GM21528 (cell line): Measurements from ENCODE around the gene TBC1D1.

ENCODE experiments used
- ATAC-seq: cut with Tn5 transposase; IDR thresholded peaks from one replicate; pipeline ENCODE4 v1.9.1; 2021; ENCODE audit warnings: mild to moderate bottlenecking, moderate library complexity; ENCODE audit not compliant: unreplicated experiment, low FRiP score

The TBC1D1 gene

DNA sequence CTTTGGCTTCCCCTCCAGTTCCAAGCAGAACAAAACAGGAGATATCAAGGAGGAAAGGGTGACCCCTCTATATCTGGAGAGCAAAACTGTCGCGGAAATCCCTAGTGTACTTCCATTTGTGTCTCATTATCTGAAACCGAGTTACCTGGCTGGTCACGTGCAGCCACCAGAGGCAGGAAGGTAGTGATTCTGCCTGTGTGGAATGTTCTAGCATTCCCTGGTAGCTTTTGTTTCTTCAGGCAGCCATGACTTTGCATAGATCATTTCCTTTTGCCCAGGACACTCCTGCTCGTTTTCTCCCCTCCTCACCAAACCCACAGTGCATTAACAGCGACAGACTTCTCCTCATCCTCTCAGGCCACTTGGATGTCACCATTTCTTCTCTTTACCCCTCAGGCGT is 177.2 kb downstream of the TBC1D1 start:
- no peak for ATAC-seq

DNA sequence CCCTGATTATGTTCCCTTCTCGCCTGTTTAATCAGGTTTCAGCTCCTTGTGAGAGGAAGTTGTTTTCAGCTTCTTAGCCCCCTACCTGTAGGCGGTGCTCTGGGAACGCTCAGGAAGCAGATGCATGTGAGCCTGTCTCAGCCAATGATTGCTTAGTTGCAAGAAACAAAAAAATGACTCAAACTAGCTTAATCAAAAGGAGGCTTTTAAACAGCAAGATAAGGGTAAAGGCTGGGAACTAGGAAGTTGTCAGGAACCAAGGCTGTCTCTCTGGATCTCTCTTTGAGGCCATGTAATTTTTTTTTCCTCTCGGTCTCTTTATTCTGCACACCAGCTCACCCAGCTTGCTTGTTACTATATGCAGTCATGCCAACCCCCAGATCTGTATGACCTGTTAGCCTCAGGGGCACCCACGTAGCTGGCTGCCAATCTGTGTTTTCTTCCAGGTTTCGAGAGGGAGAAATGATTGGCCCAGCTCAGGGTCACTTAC is 178.4 kb downstream of the TBC1D1 start:
- ATAC-seq: no peak

DNA sequence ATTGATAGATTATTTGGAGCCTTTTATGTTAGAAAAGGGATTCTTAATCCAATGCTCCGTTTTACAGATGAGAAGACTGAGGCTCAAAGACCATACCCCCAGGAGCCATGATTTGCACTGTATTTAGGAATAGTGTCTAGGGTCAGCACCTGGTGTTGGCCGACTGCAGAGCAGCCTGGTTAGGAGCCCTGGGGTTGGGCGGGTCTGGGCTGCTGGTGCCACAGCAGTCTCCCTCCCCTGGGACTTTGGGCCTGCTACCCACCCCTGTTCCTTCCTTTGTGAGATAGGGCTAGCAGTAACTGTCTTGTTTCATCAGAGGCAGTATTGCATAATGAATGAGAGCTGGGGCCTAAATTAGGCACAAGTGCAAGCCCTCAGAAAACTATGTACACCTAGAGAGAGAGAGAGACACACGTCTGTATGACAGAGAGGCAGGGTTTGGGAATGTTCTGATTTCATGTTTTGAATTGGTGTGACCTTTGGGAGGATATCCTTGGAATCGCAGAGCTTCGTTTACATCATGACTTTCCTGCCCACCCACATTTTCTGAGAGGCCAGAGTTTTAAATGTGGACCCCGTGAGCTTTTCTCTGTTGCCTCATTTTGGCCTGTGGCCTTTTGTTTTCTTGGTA is 181.0 kb downstream of the TBC1D1 start:
- ATAC-seq: no peak

DNA sequence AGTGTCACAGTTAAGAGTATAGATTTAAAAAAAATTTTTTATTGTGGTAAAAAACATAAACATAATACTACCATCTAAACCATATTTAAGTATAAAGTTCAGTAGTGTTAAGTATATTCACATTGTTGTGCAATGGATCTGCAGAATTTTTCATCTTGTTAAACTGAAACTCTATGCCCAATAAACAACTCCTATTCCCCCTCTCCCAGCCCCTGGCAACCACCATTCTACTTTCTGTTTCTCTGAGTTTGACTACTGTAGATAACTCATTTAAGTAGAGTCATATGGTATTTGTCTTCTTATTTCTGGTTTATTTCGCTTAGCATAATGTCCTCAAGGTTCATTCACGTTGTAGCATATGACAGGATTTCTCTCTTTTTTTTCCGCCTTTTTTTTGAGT is 181.7 kb downstream of the TBC1D1 start:
- no peak for ATAC-seq

DNA sequence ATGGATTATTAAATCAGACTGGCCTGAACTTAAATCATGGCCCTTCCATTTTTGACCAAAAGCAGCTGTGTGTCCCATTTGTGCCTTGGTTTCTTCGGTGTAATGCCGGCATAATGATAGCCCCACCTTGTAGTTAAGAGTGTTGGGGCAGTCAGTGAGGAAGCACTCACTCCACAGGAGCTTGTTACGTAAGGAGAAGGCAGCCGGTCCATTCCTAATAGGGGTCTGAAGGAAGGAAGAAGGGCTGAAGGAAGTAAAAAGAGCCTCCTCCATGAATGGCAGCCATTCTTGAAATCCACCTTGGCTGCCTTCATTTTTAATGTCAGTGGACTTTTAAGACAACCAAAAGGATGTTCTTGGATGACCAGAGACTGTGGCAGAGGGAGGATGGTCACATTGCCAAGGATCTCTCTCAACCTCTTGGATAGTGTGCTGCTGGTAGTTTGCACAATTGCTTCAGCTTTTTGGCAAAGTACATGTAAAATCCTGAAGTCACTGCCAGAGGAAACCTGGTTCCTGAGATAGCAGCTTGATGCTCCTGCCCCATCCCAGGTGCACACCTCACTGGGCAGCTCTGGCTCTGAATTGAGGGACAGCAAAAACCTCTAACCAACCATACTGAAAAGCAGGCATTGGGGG is 182.8 kb downstream of the TBC1D1 start:
- ATAC-seq: no peak

DNA sequence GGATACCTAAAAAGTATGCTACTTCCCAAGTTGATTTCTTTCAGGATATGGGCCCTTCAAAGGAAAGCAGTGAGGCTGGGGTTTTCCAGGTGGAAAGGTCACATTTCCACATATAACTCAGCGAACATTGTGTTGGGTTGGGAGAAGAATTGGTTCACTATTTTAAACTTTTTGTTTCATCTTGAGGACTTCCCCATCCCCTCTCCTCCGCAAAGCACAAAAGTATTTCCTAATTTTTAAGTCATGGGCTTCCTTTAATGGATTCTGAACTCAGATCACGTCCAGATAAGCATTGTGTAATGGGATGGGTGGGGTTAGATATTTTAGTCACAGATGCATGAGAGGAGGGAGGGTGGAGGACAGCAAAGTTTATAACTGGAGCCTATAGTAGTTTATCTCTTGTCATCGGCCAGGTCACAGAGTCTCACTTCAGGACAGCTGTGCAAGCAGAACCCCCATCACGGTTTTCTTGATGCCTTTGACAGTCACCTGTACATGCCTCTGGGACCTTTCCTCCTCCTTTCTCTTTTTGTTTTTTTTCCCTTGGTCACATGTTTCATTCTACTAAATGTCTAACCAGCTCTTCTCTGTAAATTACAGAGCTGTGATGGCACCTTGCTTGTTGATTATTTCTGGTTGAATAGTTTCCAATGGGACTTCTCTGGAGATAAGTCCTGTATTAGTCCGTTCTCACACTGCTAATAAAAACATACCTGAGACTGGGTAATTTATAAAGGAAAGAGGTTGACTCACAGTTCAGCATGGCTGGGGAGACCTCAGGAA is 184.7 kb downstream of the TBC1D1 start:
- ATAC-seq: no peak

DNA sequence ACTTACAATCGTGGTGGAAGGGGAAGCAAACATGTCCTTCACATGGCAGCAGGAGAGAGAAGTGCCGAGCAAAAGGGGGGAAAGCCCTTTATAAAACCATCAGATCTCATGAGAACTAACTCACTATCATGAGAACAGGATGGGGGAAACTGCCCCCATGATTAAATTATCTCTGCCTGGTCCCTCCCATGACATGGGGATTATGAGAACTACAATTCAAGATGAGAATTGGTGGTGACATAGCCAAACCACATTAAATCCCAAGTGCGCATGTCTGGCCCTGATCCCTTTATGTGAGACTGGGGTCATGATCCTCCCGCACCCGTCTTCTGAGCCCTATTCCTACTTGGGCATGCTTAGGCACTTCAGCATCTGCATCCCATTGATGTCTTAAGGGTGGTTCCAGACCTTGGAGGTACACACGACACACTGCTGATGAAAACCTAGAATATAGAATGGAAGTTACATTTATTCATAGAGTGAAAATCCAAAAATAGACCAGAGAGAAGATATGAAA is 185.3 kb downstream of the TBC1D1 start:
- no peak for ATAC-seq

DNA sequence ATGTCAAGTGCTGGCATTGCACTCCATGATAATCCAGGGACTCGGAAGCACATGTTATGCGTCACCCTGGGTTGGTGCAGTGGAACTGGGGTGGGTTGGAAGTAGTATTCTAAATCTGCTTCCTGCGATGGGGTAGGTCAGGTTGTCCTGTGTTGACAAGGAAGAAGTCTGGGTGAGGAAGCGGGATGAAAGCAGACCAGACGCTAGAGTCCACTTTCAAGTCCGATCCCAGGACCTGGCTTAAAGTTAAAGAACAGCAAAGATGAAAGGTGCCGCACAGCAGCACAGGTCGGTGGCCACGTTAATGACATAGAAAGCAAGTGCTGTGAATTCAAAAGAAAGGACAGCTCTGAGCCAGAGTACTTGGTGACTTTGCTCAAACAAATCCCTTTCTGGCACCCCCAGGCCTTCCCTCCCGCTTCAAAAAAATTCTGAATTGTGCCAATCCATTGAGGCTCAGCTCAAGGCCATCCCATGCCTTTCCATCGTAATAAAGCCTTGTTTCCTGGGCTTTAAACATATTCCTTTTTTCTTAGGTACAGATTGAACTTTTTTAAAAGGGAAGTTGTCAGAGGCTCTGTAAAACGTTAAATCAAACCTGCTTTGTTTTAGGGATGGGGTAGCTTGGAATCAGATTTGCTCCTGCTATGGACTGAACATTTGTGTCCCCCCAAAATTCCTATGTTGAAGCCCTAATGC is 187.1 kb downstream of the TBC1D1 start:
- no peak for ATAC-seq

DNA sequence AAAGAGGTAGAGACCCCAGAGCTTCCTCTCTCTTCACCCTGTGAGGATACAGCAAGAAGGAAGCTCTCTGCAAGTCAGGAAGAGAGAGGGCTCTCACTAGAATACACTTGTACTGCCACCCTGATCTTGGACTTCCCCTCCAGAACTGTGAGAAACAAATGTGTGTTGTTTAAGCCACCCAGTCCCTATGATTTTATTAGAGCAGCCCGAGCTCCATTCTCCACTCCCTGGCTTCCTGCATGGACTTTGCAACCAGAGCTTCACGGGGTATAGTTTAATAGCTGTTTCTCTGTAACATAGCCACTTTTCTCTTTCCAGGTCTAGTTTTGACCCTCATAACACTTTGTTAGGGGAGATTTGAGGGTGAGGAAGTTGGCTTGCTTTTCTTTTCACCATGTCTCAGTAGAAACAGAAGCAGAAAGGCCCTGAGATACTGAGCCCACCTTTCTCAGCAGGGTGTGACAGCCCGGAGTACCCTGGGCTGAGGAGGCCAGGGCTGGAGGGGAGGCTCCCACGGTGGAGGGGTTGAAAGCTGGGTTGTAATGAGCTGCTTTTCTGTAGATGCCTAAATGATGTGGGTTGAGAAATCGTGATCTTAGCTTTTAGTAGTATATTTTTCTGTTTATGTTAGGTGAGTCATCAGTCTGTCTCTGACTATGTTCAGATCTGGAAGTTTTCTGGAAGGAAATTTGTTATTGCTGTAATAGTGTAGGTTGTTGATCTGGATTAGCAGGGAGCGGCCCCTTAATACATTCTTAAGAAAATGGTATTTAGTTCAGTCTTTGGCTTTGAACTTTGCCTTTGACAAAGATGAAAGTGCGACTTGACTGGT is 187.9 kb downstream of the TBC1D1 start:
- no peak for ATAC-seq

DNA sequence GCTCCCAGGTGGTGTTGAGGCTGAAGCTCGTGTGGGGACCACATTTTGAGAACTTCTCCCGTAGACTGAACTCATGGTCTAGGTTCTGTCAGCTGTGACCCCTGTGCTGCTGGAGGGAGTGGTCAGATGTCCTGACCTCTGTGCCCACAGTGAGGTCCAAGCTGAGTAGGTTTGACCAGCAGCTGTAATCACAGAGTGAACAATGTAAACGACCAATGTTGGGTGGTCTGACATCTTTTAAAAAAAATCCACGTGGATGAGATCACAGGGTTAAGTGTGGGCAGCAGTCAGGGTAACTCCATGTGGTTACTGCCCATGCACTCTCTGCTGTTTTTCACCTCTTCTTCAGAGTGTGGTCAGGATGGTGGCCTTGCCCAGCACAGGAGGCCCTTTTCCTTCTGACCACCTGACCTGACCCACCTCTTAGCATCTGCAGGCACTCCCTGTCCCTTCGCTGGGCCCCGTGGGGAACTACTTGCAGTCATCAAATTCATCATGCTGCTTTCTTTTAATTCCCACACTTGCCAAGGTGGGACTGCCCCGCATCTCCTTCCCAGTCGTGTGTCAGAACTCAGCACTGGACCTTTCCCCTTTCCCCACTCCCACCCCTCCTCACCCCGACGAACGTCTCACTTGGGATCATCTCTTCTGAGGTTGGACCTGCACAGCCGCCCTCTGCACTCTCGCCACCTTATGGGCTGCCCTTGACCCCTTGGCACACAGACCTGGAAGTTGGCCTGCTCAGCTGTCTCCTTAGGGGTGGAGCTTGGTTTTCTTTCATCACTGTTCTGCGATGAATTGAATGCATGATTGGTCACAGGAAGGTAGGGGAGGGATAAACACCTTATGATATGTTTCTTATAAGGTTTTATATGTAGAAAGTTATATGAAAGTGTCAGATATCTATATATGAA is 189.4 kb downstream of the TBC1D1 start:
- no peak for ATAC-seq

DNA sequence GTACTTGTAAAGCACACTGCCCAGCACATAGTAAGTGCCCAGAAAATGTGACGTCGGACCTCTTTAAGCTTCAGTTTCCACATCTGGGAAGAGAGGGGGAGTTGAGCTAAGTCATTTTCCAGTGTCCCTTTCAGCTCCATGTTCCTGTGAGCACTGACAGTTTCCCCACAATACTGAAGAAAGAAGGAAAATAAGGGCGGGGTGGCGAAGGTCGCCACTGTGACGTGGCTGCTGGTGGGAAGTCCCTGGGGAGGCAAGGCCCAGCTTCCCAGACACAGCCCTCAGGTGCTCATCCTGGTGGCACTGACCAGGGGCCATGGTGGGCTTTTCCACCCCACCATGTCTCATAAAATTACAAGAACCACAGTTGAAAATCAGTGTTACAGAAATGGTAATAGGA is 191.1 kb downstream of the TBC1D1 start:
- ATAC-seq: no peak

DNA sequence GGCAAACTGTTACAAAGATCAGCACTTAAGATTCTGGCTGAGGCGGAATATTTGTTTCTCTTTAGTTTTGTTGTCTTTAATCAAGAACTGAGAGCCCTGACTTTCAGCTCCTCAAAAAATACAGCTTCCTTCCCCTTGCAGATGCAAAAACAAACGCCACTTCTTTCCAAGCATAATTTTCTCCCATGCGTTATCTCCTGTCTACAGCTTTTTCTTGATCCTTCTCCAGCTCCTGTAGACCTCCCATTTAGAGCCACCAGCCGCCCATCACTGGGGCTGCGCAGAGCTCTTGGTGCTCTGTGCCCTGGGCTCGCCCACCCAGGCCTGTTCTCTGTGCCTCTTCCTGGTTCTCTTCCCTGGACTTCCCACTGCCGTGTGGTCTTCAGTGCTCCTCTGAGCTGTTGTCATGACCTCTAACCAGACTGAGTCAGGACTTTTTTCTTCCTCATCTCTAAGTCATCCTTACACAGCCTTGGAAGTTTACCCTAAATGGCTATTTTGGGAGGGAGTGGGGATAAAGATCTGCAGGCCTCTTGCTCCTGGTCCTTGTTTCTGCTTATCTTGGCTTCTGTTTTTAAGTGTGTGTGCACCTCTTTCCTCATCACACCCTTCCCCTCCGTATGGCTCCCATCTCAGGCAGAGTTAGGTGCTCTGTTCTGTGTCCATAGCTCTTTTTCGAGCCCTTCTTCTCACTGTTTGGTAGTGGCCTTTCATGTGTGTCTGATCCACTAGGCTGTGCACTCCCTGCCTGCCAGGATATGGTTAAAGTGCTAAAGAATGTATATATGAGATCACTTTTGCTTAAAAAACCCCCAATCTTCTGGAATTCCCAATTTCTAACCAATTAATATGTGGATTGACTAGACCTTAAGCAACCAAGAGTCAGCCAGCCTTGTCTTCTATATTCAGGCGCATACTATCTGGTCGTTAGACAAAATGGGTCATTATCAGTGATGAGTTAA is 191.8 kb downstream of the TBC1D1 start:
- ATAC-seq: no peak

DNA sequence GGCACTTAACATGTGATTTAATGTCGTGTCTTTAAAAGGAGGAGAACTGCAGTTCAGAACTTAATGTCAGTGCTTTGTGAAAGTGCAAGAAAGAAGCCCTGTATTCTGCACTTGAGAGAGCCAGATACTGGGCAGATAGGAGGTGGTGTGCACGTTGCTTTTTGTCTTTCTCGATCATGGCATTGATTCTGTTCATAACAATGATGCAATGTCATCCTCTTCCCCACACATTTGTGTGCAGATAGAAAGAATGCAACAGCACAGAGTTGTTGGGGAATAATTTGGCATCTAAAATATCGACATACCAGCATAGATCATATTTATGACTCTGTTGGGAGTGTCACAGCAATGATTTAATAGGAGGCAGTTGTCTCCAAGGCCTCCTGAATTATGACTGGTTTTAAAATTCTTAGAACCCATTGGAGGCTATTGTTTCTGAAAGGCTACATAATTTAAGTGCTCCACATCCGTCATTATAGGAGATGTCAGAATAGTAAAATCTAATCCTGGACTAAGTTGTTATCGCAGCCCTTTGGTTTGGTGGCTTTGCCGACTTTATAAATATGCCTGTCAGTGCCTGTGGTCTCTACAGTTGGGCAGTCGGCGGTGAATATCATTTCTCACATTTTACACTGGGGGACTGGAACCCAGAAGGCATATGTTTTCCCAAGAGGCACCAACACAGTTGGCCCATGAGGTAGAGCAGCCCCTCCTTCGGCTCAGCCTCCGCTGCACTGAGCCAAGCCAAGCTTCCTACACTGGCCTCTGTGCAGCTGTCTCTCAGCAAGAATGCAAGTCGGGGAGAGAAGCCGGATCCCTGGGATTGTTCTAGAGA is 194.2 kb downstream of the TBC1D1 start:
- ATAC-seq: no peak

DNA sequence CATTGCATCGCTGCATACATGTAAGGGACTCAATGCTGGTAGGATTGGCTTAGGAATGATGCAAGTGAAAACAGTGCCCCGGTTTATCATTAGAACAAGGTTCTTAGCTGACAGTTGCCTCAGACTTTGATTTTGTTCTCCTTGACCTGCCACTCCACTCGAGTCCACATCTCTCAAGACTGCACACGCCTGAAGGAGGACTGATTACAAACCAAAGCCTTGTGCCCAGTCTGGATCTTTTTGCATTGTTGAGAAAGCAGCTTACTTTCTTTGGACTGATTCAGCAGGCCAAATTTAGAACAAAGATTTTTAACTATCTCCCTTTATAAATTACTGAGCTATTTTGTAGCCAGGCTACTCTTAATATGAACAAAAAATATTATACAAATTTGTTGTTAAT is 194.9 kb downstream of the TBC1D1 start:
- no peak for ATAC-seq

DNA sequence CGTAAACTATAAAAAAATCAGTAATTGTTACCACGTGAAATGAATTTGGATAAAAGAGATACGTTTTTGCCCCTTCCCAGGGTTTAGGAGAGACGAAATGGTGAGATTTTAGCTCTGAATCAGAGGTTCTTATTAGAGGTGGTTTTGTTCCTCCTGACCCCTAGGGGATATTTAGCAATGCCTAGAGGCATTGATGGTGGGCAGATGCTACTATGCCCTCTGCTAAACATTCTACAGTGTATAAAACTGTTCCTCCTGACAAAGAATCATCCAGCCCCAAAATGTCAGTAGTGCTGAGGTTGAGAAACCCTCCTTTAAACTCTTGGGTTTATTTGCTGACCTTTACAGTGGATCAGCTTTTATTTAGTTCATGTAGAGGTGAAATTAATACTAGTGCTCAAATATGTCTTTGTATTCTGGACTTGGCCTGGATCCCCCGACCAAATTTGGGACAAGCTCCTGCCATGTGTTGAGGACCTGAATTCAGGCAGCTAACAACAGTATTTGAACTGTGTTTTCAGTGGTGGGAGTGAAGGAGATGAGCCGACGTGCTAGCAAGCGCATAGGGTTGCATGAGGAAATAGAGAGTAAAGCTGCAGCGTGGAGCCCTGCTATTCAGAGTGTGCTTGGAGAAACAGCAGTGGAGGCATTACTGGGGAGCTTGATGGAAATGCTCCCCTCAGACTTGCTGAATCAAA is 195.4 kb downstream of the TBC1D1 start:
- ATAC-seq: no peak

DNA sequence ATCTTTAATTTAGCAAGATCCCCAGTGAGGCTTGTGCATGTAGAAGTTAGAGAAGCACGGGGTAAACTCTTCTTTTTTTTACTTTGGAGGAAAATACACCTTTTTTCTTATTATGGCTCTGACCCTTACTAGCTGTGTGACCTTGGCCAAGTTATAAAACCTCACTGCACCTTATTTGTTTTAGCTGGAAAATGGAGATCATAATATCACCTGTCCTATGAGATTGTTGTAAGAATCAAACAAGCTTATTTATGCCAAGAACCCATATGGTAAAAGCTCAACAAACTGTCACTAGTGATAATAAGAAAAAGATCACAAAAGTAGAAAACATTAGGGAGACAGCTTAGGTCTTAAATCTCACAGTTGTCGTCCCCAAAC is 196.0 kb downstream of the TBC1D1 start:
- ATAC-seq: no peak
